HUES48 (cell line): ENCODE measurements around the gene BRD3.

Source experiments
- H3K27ac ChIP-seq: one replicate; pipeline ENCODE4 v1.7.0; 2013; ENCODE audit warnings: low read depth, low read length, inconsistent platforms
- H3K27me3 ChIP-seq: 2 replicates; pipeline ENCODE4 v1.6.1; 2013; ENCODE audit warnings: mild to moderate bottlenecking, low read length; ENCODE audit not compliant: control insufficient read depth, insufficient read depth
- H3K36me3 ChIP-seq: 2 replicates; pipeline ENCODE4 v1.6.1; 2013; ENCODE audit warnings: low read length; ENCODE audit not compliant: control insufficient read depth, insufficient read depth
- H3K4me1 ChIP-seq: 2 replicates; pipeline ENCODE4 v1.6.1; 2013; ENCODE audit warnings: mild to moderate bottlenecking, low read length; ENCODE audit not compliant: control insufficient read depth, insufficient read depth
- H3K4me3 ChIP-seq: 2 replicates; pipeline ENCODE4 v1.5.1; 2013; ENCODE audit warnings: mild to moderate bottlenecking, low read depth, low read length
- H3K9ac ChIP-seq: 2 replicates; pipeline ENCODE4 v1.6.1; 2013; ENCODE audit warnings: mild to moderate bottlenecking, low read depth, low read length, moderate library complexity
- H3K9me3 ChIP-seq: 2 replicates; pipeline ENCODE4 v1.6.1; 2013; ENCODE audit warnings: low read length; ENCODE audit not compliant: control insufficient read depth, insufficient read depth

BRD3 gene

DNA sequence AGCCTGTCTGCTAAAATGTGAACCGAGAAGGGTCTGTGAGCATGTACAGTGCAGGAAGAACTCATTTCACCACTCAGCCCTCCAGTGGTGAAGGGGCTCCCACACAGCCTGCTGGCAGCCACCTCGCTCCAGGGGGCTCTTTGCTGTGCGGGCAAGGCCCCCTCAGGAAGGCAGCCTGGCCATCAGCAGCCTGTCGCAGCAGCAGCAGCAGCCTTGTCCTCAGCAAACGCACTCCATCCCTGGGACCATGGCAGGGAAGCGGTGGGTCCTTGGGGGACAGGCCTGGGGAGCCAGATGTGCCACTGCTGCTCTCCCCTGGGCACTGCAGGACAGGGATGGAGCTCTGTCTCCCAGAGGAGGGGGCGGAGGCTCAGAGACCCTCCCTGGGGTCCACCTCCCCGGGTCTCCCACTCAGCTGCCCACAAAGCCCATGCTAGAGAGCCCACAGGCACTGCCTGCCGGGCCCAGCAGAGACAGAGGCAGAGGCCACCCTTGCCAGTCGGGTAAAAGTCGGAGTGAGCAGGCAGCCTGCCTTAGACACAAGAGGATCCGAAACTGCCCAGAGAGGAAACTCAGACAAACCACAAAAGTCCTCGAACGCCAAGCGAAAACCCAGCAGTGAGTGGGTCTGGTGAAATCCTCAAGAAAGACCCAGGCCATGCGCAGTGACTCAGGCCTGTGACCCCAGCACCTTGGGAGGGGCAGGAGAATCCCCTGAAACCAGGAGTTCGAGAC, 8.0 kb downstream of the BRD3 start:
- Histone ChIP-seq H3K4me3 (no peak overlapping the region), H3K27me3 (no peaks in the 10 kb centered on the region), H3K4me1 (no peaks in the 10 kb centered on the region), H3K9ac (no peak overlapping the region), H3K27ac (no peak overlapping the region), H3K36me3 (peaks cover 7% of the 10 kb centered on the region), H3K9me3 (no peaks in the 10 kb centered on the region)

DNA sequence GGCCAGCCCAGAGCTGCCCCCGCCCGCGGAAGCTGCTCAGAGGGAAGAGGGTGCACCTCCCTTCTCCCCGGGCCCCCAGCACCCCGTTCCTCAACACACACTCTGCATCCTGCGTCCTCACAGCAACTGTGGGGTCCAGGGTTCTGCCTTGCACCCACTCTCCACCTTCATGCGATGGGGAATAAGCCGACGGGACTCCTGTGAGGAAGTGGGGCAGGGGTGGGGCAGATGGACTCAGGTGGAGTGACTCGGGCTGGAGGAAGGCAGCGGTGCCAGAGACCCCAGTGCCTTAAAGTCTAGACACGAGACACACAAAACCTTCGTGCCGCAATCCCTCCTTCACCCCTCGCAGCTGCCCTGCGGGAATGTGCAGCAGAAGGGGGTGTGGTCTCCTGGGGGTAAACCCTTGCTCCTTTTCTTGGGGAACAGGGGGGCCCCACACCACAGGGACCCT, 8.6 kb downstream of the BRD3 start:
- no peaks in the 10 kb centered on the region for H3K27me3 ChIP-seq
- no peaks in the 10 kb centered on the region for H3K4me1 ChIP-seq
- no peaks in the 10 kb centered on the region for H3K9me3 ChIP-seq
- H3K4me3 ChIP-seq, result no peak overlapping the region
- peaks cover 7% of the 10 kb centered on the region for H3K36me3 ChIP-seq
- H3K9ac ChIP-seq, result no peak overlapping the region
- H3K27ac ChIP-seq, result no peak overlapping the region

DNA sequence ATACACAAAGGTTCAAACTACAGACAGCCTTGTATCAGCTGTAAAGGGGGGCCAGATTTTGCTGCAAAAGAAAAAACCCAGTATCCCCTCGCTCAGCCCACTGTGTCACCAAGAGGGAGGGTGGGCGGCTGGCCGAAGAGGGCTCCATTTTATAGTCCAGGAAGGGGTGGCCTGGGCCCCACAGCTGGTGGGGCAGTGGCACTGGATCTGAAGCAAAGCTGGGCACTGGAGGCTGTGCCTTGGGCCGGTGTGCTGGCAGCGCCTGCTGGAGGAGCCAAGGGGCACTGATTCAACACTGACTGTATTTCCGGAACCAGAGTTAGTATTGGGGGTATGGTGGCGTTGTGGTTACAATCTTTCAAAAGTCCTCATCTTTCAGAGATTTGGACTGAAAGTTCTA, 9.1 kb downstream of the BRD3 start:
- no peak overlapping the region for H3K27ac ChIP-seq
- no peak overlapping the region for H3K9ac ChIP-seq
- no peaks in the 10 kb centered on the region for H3K27me3 ChIP-seq
- peaks cover 7% of the 10 kb centered on the region for H3K36me3 ChIP-seq
- H3K4me3 ChIP-seq, result no peak overlapping the region
- no peaks in the 10 kb centered on the region for H3K9me3 ChIP-seq
- no peaks in the 10 kb centered on the region for H3K4me1 ChIP-seq

DNA sequence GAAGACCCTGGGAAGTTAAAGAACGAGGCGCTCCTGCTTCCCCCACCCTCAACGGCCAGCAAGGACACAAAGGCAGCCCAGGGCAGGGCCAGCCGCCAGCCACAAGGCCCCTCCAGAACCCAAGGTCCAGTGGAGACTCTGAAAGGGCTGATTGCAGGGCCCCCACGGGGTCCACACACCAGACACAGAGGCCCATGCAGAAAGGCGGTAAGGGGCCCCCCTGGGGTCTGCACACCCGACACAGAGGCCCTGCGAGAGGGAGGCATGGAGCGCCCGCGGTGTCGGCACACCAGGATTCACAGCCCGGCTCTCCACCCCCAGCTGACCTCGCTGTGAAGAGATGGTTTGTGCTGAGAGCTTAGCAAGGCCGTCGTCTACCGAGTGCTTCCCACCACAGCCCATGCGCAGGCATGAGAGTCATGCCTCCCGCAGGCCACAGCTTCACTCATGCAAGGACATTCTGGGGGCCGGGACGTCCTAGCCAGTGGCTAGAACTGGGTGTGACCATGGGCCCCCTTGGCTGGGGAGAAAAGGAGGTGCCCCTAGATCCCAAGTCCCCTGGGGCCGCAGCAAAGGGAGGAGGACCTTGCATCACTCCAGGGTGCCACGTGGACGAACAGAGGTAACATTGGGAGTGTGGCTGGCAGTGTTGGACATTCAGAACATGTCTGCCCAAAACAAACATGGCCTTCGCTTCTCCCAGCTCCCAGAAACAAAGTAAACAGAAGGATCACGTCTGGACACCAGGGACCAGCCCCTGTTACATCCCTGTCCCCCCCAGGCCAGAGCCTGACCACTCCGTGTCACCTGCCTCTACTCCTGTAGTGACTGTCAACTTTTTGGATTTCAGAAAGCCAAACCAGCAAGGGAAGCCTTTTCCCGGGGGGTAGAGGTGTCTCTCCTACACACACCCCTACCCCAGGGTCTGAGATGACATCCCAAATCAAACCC, 9.8 kb downstream of the BRD3 start:
- H3K9me3 ChIP-seq, result no peaks in the 10 kb centered on the region
- H3K36me3 ChIP-seq, result peaks cover 11% of the 10 kb centered on the region
- H3K27me3 ChIP-seq, result no peaks in the 10 kb centered on the region
- H3K9ac ChIP-seq, result no peak overlapping the region
- no peak overlapping the region for H3K27ac ChIP-seq
- H3K4me3 ChIP-seq, result no peak overlapping the region
- H3K4me1 ChIP-seq, result no peaks in the 10 kb centered on the region

DNA sequence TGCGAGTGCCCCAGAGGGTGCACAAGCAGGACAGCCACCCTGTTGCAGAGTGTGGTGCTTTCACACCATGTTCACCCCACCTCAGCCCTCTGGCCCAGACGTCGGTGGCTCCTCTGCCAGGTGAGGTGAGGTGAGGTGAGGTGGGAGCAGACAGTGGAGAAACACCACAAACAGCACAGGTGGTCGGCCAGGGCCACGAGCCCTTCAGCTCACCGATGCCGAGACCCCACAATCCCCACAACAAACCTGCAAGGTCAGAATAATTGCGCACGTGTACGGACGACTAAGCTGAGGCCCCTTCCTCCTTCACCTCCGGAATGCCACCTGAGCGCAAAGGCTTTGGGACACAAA, 10.5 kb downstream of the BRD3 start:
- Histone ChIP-seq H3K27ac (no peak overlapping the region), H3K36me3 (peaks cover 19% of the 10 kb centered on the region), H3K27me3 (no peaks in the 10 kb centered on the region), H3K4me3 (no peak overlapping the region), H3K4me1 (no peaks in the 10 kb centered on the region), H3K9ac (no peak overlapping the region), H3K9me3 (no peaks in the 10 kb centered on the region)

DNA sequence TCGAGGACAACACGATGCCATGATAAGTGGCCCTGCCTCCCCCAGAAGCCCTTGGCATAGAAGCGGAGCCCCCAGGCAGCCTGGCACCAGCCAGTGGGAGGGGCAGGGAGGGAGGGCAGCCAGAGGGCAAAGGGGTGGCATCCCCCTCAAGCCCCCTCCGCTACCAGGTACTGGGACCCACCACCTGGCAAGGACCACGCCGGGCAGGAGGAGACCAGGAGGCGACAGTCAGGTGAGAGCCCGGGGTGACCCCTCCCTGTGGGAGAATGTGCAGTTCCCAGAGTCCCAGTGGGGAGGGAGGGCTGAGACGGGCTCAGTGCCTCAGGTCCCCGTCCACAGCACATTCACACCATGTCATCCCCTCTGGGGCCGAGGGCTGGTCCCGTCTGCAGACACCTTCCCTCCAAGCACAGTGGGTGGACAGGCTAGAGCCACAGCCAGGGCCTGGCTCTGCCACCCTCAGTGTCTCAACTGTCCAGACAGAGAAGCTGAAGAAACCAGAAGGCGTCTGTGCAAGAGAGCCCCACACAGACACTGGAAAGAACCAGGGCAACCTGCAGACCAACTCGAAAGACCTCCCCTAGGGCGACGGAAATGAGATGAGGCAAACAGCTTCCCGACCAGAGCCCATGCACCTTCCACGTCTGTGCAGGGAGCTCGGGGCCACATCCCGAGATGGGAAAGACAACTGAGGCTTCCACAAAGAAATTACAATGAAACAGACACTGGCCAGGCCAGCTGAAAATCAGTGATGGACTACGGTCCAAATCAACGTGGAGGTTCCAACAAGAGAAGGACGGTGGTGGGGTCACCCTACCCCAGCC, 11.1 kb downstream of the BRD3 start:
- no peak overlapping the region for H3K27ac ChIP-seq
- no peak overlapping the region for H3K9ac ChIP-seq
- no peaks in the 10 kb centered on the region for H3K9me3 ChIP-seq
- no peak overlapping the region for H3K4me3 ChIP-seq
- H3K36me3 ChIP-seq, result peaks cover 23% of the 10 kb centered on the region
- H3K27me3 ChIP-seq, result no peaks in the 10 kb centered on the region
- no peaks in the 10 kb centered on the region for H3K4me1 ChIP-seq

DNA sequence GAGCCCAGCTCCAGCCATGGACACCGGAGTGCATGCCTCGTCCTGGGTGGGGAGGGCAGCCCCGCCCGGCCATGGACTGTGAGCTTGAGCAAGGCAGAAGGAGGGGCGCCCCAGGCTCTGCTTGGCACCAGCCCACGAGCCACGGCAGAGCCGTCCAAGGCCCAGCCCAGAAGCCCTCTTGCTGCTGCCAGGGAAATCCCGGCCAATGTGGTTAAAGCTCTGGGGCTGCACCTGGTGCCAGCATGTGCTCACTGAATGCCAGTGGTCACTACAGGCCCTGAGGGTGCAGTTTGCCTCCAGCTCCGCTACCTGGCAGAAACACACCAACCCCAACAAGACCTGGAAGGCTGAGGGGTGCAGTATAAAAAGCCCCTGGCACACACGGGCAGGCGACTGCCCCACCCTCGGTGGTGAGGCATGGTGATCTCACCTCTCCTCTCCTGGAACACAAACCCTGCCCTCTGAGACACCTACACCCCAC, 11.8 kb downstream of the BRD3 start:
- H3K4me1 ChIP-seq, result no peaks in the 10 kb centered on the region
- peaks cover 30% of the 10 kb centered on the region for H3K36me3 ChIP-seq
- no peaks in the 10 kb centered on the region for H3K27me3 ChIP-seq
- H3K4me3 ChIP-seq, result no peak overlapping the region
- no peaks in the 10 kb centered on the region for H3K9me3 ChIP-seq
- H3K9ac ChIP-seq, result no peak overlapping the region
- H3K27ac ChIP-seq, result no peak overlapping the region

DNA sequence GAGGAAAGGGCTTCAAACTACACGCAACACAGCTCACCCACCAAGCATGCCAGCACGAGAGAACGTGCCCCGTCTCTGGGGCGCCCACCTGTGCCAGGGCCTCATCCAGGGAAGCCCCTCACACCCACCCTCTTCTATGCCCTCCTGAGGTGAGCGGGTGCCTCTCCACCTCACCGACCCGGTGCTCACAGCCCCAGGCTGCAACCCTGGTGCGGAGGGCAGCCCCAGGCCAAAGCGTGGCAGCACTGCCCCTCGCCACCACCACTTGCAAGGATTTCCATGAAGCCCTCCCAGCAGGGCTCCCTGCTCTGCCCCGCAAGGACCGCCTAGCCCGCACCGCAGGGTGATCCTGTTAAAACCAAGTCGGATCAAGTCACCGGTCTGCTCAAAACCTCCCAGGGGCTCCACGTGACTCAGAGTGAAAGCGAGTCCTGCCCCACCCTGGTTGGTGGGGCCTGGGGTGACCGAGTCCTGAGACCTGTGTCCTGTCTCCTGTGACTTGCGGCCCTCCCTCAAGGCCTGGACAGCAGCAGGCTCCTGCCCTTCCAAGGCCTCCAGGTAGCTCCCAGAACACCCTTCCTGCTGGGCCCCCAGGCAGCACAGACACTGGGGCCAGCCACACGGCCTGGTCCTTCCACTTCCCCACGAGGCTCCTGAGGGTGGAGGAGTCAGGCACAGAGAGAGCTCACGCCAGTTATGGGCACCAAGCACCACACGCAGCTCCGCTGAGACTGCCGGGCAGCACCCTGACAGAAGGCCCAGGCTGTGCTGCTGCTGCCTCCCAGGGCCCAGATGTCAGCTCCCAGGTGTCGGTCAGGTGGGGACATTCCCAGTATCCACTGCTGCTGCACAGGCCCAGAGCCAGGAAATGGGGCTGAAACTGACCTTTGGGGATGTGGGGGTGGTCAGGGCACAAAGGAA, 12.7 kb downstream of the BRD3 start:
- no peaks in the 10 kb centered on the region for H3K4me1 ChIP-seq
- no peak overlapping the region for H3K9ac ChIP-seq
- H3K36me3 ChIP-seq, result peaks cover 39% of the 10 kb centered on the region
- H3K27ac ChIP-seq, result no peak overlapping the region
- H3K4me3 ChIP-seq, result no peak overlapping the region
- H3K27me3 ChIP-seq, result no peaks in the 10 kb centered on the region
- no peaks in the 10 kb centered on the region for H3K9me3 ChIP-seq

DNA sequence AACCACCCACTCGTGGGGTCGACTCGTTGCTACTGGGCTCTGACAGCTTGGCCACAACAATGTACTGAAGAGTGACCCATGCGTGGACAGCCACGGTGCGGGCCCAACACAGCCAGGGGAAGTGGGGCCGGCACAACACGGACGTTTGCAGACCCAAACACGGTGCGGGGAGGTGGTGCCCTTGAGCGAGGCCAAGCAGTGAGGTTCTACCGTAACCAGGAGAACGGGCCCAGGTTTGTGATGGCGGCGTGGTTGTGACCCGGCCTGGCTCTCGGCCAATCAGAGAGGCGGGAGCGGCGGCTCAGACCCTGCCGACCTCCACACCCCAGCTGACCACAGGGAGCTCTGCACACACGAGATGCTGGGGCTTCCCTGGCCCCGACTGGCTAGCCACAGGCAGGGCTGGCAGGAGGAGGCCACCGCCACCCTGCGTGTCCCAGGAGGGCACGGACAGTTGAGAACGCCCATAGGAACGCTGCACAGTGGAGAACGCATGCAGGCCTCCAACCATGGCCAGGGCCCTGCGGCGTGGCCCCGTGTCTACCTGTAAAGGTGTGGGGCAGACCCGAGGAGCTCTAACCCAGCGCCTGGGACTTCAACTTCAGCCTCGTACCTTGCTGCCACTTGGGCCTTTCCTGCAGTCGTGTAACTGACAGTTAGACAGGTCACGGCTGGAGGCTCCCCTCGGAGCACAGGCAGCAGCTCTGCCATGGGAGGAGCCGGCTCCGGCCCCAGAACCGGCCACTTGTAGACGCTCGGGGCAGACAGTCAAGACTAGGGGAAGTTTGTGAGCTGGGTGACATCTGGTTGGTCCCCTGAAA, 13.7 kb downstream of the BRD3 start:
- Histone ChIP-seq H3K9ac (no peak overlapping the region), H3K9me3 (no peaks in the 10 kb centered on the region), H3K36me3 (peaks cover 49% of the 10 kb centered on the region), H3K27ac (no peak overlapping the region), H3K27me3 (no peaks in the 10 kb centered on the region), H3K4me3 (no peak overlapping the region), H3K4me1 (no peaks in the 10 kb centered on the region)
